ENCODE measurements around the gene GPATCH8.

The GPATCH8 gene

GRCh38 chr17:44451016-44451627, 52.1 kb downstream of the GPATCH8 start:
- no peaks in the 10 kb centered on the region for H3K4me1 ChIP-seq (ENCODE audit: control insufficient read depth, insufficient read depth, low read length, poor library complexity, severe bottlenecking)
- WGBS, 2 experiments (ENCODE audit: insufficient coverage in 2 of 2): 100% methylated on average over 3 of the region's 6 CpGs; no CpG with 5 or more reads in 1 of the 2 experiments
- no peak overlapping the region for H3K27ac ChIP-seq (ENCODE audit: low read depth, low read length, severe bottlenecking)
- peaks cover 14% of the 10 kb centered on the region for H3K36me3 ChIP-seq (ENCODE audit: control insufficient read depth, insufficient read depth, low read length)
- no peak overlapping the region for H3K4me3 ChIP-seq (ENCODE audit: extremely low read depth, insufficient read depth, low read length, poor library complexity, severe bottlenecking)
- H3K9me3 ChIP-seq (ENCODE audit: control insufficient read depth, low read length): no peaks in the 10 kb centered on the region

DNA sequence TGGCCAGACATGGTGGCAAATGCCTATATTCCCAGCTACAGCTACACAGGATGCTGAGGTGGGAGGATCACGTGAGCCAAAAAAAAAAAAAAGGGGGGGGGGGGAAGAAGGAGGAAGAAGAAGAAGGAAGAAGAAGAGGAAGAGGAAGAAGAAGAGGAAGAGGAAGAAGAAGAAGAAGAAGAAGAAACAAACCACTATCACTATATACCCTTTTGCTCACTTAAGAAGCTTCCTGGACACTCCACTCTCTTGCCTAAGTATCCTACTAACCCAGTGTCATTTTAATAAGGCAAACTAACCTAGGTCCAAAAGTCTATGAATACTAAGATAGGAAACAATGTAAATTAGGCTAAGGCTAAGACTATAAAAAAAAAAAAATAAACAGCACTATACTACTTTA, 54.8 kb downstream of the GPATCH8 start:
- Histone ChIP-seq H3K4me1 (ENCODE audit: control insufficient read depth, insufficient read depth, low read length, poor library complexity, severe bottlenecking) (peaks cover 6% of the 10 kb centered on the region), H3K9me3 (ENCODE audit: control insufficient read depth, low read length) (no peaks in the 10 kb centered on the region), H3K4me3 (ENCODE audit: extremely low read depth, insufficient read depth, low read length, poor library complexity, severe bottlenecking) (no peak overlapping the region), H3K27ac (ENCODE audit: low read depth, low read length, severe bottlenecking) (no peak overlapping the region), H3K36me3 (ENCODE audit: control insufficient read depth, insufficient read depth, low read length) (peaks cover 8% of the 10 kb centered on the region)
- no CpG with 5 or more reads among the region's 1 CpG for WGBS, 2 experiments (ENCODE audit: insufficient coverage in 2 of 2)

- peaks cover 2% of the 10 kb centered on the region for H3K36me3 ChIP-seq (ENCODE audit: control insufficient read depth, insufficient read depth, low read length)
- no peak overlapping the region for H3K4me3 ChIP-seq (ENCODE audit: extremely low read depth, insufficient read depth, low read length, poor library complexity, severe bottlenecking)
- H3K9me3 ChIP-seq (ENCODE audit: control insufficient read depth, low read length): no peaks in the 10 kb centered on the region
- 96% methylated on average over 3 of the region's 6 CpGs; no CpG with 5 or more reads in 1 of the 2 experiments for WGBS, 2 experiments (ENCODE audit: insufficient coverage in 2 of 2)
- peaks cover 6% of the 10 kb centered on the region for H3K4me1 ChIP-seq (ENCODE audit: control insufficient read depth, insufficient read depth, low read length, poor library complexity, severe bottlenecking)
- H3K27ac ChIP-seq (ENCODE audit: low read depth, low read length, severe bottlenecking): no peak overlapping the region
These were observed 58.5 kb downstream of the GPATCH8 start for GRCh38 chr17:44444735-44445105.

- Histone ChIP-seq H3K4me1 (ENCODE audit: control insufficient read depth, insufficient read depth, low read length, poor library complexity, severe bottlenecking) (peaks cover 18% of the 10 kb centered on the region), H3K9me3 (ENCODE audit: control insufficient read depth, low read length) (no peaks in the 10 kb centered on the region), H3K4me3 (ENCODE audit: extremely low read depth, insufficient read depth, low read length, poor library complexity, severe bottlenecking) (no peak overlapping the region), H3K36me3 (ENCODE audit: control insufficient read depth, insufficient read depth, low read length) (peaks cover 2% of the 10 kb centered on the region), H3K27ac (ENCODE audit: low read depth, low read length, severe bottlenecking) (no peak overlapping the region)
- 97% methylated on average over 3 of the region's 3 CpGs; no CpG with 5 or more reads in 1 of the 2 experiments for WGBS, 2 experiments (ENCODE audit: insufficient coverage in 2 of 2)
These were observed 60.4 kb downstream of the GPATCH8 start for GRCh38 chr17:44442806-44443205.

DNA sequence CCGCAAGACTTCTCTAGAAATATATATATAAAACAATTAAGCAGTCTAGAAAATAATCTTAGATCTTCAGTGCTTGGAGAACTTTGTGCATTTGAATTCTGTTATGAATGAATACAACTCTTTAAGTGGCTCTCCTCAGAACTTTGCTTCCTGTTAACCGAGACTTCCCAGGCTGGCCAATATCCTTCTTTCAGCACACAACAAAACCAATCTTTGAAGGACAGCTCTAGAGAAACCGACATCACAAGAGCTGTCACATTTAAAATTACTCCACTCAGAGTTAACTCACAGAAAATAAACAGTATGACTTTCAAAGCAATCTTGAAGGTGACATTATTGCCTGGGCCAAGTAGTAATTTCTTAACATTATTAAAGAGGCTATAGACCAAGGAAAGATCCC, 64.0 kb downstream of the GPATCH8 start:
- H3K9me3 ChIP-seq (ENCODE audit: control insufficient read depth, low read length): no peaks in the 10 kb centered on the region
- peak overlapping the region; percentile 41 for H3K27ac ChIP-seq (ENCODE audit: low read depth, low read length, severe bottlenecking)
- no peak overlapping the region for H3K4me3 ChIP-seq (ENCODE audit: extremely low read depth, insufficient read depth, low read length, poor library complexity, severe bottlenecking)
- WGBS, 2 experiments (ENCODE audit: insufficient coverage in 2 of 2): 75% methylated on average over 2 of the region's 3 CpGs; no CpG with 5 or more reads in 1 of the 2 experiments
- H3K4me1 ChIP-seq (ENCODE audit: control insufficient read depth, insufficient read depth, low read length, poor library complexity, severe bottlenecking): peaks cover 12% of the 10 kb centered on the region
- H3K36me3 ChIP-seq (ENCODE audit: control insufficient read depth, insufficient read depth, low read length): peaks cover 25% of the 10 kb centered on the region

- peaks cover 12% of the 10 kb centered on the region for H3K4me1 ChIP-seq (ENCODE audit: control insufficient read depth, insufficient read depth, low read length, poor library complexity, severe bottlenecking)
- peak overlapping the region; percentile 41 for H3K27ac ChIP-seq (ENCODE audit: low read depth, low read length, severe bottlenecking)
- WGBS, 2 experiments (ENCODE audit: insufficient coverage in 2 of 2): no CpG with 5 or more reads among the region's 2 CpGs
- H3K4me3 ChIP-seq (ENCODE audit: extremely low read depth, insufficient read depth, low read length, poor library complexity, severe bottlenecking): no peak overlapping the region
- H3K36me3 ChIP-seq (ENCODE audit: control insufficient read depth, insufficient read depth, low read length): peaks cover 28% of the 10 kb centered on the region
- no peaks in the 10 kb centered on the region for H3K9me3 ChIP-seq (ENCODE audit: control insufficient read depth, low read length)
These were observed 64.6 kb downstream of the GPATCH8 start for GRCh38 chr17:44438636-44439035.

DNA sequence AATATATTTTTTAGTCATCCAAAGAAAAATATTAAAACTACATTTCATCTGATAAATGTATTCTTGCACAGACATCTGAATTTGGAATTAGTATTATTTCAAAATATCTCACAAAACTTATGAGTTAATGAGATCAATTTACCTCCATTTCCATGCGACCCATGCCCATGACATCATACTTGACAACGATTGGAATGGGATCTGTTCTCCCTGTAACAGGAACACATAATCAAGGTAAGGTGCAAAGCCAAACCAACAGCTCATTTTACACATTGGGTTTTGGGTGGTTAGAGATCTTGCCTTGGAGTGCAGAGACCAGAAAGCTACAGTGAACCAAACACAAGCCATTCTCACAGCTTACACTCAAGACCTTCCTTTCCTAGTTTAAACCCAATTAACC, 66.9 kb downstream of the GPATCH8 start:
- no peak overlapping the region for H3K27ac ChIP-seq (ENCODE audit: low read depth, low read length, severe bottlenecking)
- H3K4me3 ChIP-seq (ENCODE audit: extremely low read depth, insufficient read depth, low read length, poor library complexity, severe bottlenecking): no peak overlapping the region
- WGBS, 2 experiments (ENCODE audit: insufficient coverage in 2 of 2): 100% methylated on average over 1 of the region's 2 CpGs
- H3K4me1 ChIP-seq (ENCODE audit: control insufficient read depth, insufficient read depth, low read length, poor library complexity, severe bottlenecking): peaks cover 12% of the 10 kb centered on the region
- H3K9me3 ChIP-seq (ENCODE audit: control insufficient read depth, low read length): no peaks in the 10 kb centered on the region
- H3K36me3 ChIP-seq (ENCODE audit: control insufficient read depth, insufficient read depth, low read length): peaks cover 48% of the 10 kb centered on the region

- no peak overlapping the region for H3K4me3 ChIP-seq (ENCODE audit: extremely low read depth, insufficient read depth, low read length, poor library complexity, severe bottlenecking)
- no peaks in the 10 kb centered on the region for H3K9me3 ChIP-seq (ENCODE audit: control insufficient read depth, low read length)
- H3K36me3 ChIP-seq (ENCODE audit: control insufficient read depth, insufficient read depth, low read length): peaks cover 65% of the 10 kb centered on the region
- no peak overlapping the region for H3K27ac ChIP-seq (ENCODE audit: low read depth, low read length, severe bottlenecking)
- no peaks in the 10 kb centered on the region for H3K4me1 ChIP-seq (ENCODE audit: control insufficient read depth, insufficient read depth, low read length, poor library complexity, severe bottlenecking)
- WGBS, 2 experiments (ENCODE audit: insufficient coverage in 2 of 2): 93% methylated on average over 4 to 5 of the region's 9 CpGs
These were observed 70.7 kb downstream of the GPATCH8 start for GRCh38 chr17:44432254-44433157.

DNA sequence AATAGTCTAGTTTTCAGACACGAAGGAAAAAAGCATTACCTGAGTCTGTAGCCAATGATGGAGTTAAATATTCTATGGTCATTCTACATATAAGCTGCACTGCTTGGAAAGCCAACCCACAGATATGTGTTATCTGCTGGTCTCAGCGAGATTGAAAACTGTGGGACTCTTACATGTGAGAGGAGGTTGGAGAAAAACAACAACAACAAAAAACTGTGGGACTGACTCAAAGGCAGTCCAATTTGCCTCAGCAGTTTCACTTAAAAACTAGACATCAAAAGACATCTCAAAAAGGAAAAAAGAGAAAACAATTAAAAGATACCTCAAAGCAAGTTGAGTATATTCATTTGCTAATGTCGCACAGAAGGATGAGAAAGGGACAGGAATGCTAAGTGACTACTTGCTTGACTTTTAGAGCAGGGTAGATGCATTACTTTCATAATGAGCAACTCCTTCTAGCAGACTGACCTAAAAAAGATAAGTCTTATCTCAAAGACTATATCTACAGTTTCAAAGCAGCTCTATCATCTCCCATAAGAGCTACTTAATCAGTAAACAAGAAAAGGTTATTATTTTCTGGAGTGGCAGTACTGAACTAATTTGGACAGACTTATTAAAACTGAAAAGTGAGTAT, 78.3 kb downstream of the GPATCH8 start:
- 80 to 100% methylated on average over 1 of the region's 3 CpGs for WGBS, 2 experiments (ENCODE audit: insufficient coverage in 2 of 2)
- Histone ChIP-seq H3K36me3 (ENCODE audit: control insufficient read depth, insufficient read depth, low read length) (peaks cover 55% of the 10 kb centered on the region), H3K4me1 (ENCODE audit: control insufficient read depth, insufficient read depth, low read length, poor library complexity, severe bottlenecking) (no peaks in the 10 kb centered on the region), H3K4me3 (ENCODE audit: extremely low read depth, insufficient read depth, low read length, poor library complexity, severe bottlenecking) (no peak overlapping the region), H3K27ac (ENCODE audit: low read depth, low read length, severe bottlenecking) (no peak overlapping the region), H3K9me3 (ENCODE audit: control insufficient read depth, low read length) (no peaks in the 10 kb centered on the region)

- Histone ChIP-seq H3K4me1 (ENCODE audit: control insufficient read depth, insufficient read depth, low read length, poor library complexity, severe bottlenecking) (peaks cover 3% of the 10 kb centered on the region), H3K9me3 (ENCODE audit: control insufficient read depth, low read length) (no peaks in the 10 kb centered on the region), H3K27ac (ENCODE audit: low read depth, low read length, severe bottlenecking) (no peak overlapping the region), H3K4me3 (ENCODE audit: extremely low read depth, insufficient read depth, low read length, poor library complexity, severe bottlenecking) (no peak overlapping the region), H3K36me3 (ENCODE audit: control insufficient read depth, insufficient read depth, low read length) (peaks cover 69% of the 10 kb centered on the region)
- 88 to 100% methylated on average over 2 of the region's 2 CpGs for WGBS, 2 experiments (ENCODE audit: insufficient coverage in 2 of 2)
These were observed 85.7 kb downstream of the GPATCH8 start for GRCh38 chr17:44417553-44417952.
